ENCODE results near the gene IRF5. TPM values are rescaled to one million over a fixed set of nuclear protein-coding genes. Genes with fewer than 3 reads are reported as not detected.

IRF5 gene
- total RNA-seq, 1 donor from 2014 or later, result 0.37 TPM

DNA sequence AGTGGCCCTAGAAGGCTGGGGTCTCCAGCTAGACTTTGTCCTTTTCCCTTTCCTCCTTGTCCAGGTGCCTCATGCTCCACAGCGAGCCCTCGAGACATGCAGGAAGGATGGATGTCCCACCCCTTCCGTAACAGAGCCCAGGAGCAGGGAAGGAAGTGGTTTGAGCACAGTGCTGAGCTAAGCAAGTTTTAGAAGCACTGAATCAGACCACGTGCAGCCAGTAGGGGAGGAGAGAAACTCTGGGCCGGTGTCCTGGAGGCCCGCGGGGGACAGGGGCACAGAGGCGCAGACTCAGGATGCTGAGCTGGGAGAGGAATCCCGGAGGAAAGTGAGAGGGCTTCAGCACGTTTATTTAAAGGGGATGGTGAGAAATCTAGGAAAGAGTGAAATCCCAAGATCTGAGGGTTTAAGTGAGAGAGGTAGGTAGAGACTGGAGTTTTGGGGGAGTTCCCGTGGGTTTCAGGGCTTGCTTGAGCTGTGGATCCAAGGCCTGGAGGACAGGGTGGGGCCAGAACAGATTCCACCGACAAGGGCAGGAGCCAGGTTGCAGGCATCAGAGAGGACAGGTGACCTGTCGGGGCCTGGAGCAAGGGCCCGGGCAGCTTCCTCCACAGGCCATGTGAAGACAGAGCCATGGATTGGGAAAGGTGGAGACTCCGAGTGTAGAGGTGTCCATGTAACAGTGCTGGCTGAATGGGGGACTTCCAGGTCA, 4.4 kb upstream of the IRF5 start:
- no peak overlapping the region for H3K27ac Mint-ChIP-seq (ENCODE audit: unreplicated experiment)
- no peaks in the 10 kb centered on the region for H3K36me3 Mint-ChIP-seq (ENCODE audit: low read depth)
- H3K4me1 Mint-ChIP-seq (ENCODE audit: low read depth), result peaks cover 5% of the 10 kb centered on the region
- no peaks in the 10 kb centered on the region for H3K9me3 Mint-ChIP-seq (ENCODE audit: low read depth)
- H3K4me3 Mint-ChIP-seq (ENCODE audit: unreplicated experiment), result no peak overlapping the region
- peaks cover 18% of the 10 kb centered on the region for H3K27me3 Mint-ChIP-seq (ENCODE audit: low read depth)
- TF ChIP-seq, protein P1, sequence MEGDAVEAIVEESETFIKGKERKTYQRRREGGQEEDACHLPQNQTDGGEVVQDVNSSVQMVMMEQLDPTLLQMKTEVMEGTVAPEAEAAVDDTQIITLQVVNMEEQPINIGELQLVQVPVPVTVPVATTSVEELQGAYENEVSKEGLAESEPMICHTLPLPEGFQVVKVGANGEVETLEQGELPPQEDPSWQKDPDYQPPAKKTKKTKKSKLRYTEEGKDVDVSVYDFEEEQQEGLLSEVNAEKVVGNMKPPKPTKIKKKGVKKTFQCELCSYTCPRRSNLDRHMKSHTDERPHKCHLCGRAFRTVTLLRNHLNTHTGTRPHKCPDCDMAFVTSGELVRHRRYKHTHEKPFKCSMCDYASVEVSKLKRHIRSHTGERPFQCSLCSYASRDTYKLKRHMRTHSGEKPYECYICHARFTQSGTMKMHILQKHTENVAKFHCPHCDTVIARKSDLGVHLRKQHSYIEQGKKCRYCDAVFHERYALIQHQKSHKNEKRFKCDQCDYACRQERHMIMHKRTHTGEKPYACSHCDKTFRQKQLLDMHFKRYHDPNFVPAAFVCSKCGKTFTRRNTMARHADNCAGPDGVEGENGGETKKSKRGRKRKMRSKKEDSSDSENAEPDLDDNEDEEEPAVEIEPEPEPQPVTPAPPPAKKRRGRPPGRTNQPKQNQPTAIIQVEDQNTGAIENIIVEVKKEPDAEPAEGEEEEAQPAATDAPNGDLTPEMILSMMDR (IDR thresholded peaks at IDR 0.05), result no peak
- DNase-seq (ENCODE audit: low spot score), result no peak

DNA sequence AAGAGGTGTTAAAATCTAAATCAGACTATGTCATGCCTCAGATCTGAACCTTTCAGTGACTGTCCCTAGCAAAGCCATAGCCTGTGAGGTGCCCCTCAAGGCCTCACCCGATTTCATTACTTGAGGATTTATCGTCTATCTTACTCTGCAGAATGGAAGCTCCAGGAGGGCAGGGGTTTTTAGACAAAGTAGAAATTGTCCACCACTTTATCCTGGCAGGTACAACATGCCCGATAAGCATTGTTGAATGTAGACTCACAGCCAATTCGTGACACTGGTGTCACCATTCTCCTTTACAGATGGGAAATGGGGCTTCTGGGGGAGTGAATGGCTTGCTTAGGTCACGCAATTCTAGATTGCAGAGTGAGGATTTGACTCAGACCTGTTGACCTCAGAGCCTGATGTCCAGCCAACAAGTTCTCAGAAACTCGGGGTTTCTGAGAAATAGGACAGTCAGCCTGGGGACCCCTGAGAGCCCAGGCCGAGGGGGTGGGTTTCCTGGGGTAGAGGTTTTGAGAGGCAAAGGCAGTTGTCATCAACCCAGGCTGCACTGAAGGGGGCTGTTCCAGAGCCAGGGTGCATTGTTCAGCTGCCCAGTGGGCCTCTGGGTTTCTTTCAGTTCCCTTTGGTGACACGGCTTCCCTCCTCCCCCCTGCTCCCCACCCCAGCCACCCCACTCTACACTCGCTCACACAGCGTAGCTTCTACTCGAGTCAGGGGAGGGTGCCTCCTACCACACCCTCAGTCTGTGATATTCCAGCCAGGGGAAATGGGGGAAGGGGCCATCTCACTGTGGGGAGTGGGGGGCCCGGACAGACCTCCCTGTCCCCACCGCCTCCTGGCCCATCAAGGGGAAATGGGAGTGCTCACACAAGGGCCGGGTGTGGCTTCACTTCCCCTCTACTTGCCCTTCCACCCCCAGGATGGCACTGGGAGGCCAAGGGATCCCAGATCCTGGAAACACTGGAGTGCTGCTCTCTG, 3.1 kb upstream of the IRF5 start:
- Mint-ChIP-seq H3K36me3 (ENCODE audit: low read depth) (no peaks in the 10 kb centered on the region), H3K4me3 (ENCODE audit: unreplicated experiment) (no peak overlapping the region), H3K27ac (ENCODE audit: unreplicated experiment) (no peak overlapping the region), H3K9me3 (ENCODE audit: low read depth) (no peaks in the 10 kb centered on the region), H3K27me3 (ENCODE audit: low read depth) (peaks cover 23% of the 10 kb centered on the region), H3K4me1 (ENCODE audit: low read depth) (peaks cover 8% of the 10 kb centered on the region)
- TF ChIP-seq, protein P1 (IDR thresholded peaks at IDR 0.05), result no peak
- DNase-seq (ENCODE audit: low spot score), result no peak

DNA sequence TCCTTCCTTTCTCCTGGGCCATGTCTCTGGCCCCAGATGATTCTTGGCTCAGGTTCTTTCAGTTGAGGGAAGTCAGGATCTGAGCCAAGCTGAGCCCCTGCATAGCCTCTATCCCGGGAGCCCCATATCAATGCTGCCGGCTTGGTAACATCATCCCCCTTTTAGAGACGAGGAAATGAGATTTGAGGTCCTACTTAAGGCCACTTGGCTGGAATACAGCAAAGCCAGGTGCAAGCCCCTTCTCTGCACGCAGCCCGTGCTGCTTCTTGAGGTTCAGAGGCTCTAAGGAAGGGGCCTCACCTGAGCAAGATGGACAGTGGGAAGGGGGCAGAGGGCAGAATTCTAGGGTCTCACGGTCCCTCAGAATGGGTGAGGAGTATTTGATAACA, 2.4 kb upstream of the IRF5 start:
- no peak for DNase-seq (ENCODE audit: low spot score)
- Mint-ChIP-seq H3K27ac (ENCODE audit: unreplicated experiment) (no peak overlapping the region), H3K9me3 (ENCODE audit: low read depth) (no peaks in the 10 kb centered on the region), H3K4me3 (ENCODE audit: unreplicated experiment) (no peak overlapping the region), H3K27me3 (ENCODE audit: low read depth) (peaks cover 27% of the 10 kb centered on the region), H3K4me1 (ENCODE audit: low read depth) (peaks cover 8% of the 10 kb centered on the region), H3K36me3 (ENCODE audit: low read depth) (no peaks in the 10 kb centered on the region)
- TF ChIP-seq, protein P1 (IDR thresholded peaks at IDR 0.05), result no peak

DNA sequence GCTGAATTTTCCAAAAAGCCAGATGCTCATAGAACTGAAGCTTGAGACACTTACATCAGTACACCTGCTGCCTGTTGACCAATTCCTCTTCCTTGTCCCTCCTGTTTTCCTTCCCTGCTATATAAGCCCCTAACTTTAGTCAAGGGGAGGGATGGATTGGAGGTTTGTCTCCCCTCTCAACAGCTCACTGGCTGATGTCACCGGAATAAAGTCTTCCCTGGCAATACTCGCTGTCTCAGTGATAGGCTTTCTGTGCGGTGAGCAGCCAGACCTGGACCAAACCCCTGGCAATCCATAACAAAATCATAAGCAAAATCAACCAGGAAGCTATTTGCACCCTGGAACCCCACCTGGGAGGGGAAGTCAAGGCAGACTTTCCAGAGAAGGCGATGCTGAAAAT, 929 bp upstream of the IRF5 start:
- peaks cover 30% of the 10 kb centered on the region for H3K27me3 Mint-ChIP-seq (ENCODE audit: low read depth)

DNA sequence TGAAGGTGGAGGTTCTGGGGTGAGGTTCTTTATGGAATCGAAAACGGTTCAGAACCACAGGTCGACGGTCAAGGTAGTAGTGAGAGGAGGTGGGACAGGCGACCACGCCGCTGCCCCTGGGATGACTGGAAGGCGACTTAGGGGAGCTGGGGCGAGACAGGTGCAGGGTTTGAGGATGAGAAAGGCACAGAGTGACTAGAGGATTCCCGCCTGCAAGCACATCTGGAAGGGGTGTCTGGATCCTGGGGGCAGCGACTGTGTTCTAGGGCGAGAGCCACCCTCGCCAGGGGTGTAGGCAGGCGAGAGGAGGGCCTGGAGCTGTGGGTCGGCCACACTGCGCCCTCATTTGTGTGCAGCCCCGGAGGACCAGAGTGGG, 468 bp upstream of the IRF5 start:
- DNase-seq (ENCODE audit: low spot score), result no peak
- TF ChIP-seq, protein P1 (IDR thresholded peaks at IDR 0.05), result no peak
- Mint-ChIP-seq H3K27me3 (ENCODE audit: low read depth) (peaks cover 30% of the 10 kb centered on the region), H3K9me3 (ENCODE audit: low read depth) (no peaks in the 10 kb centered on the region), H3K4me1 (ENCODE audit: low read depth) (peaks cover 8% of the 10 kb centered on the region), H3K36me3 (ENCODE audit: low read depth) (no peaks in the 10 kb centered on the region), H3K27ac (ENCODE audit: unreplicated experiment) (no peak overlapping the region), H3K4me3 (ENCODE audit: unreplicated experiment) (peak overlapping the region; percentile 58)

More for the DNA sequence above, 929 bp upstream of the IRF5 start:
- Mint-ChIP-seq H3K36me3 (ENCODE audit: low read depth) (no peaks in the 10 kb centered on the region), H3K27ac (ENCODE audit: unreplicated experiment) (no peak overlapping the region), H3K9me3 (ENCODE audit: low read depth) (no peaks in the 10 kb centered on the region), H3K4me1 (ENCODE audit: low read depth) (peaks cover 8% of the 10 kb centered on the region), H3K4me3 (ENCODE audit: unreplicated experiment) (peak overlapping the region; percentile 58)
- TF ChIP-seq, protein P1 (IDR thresholded peaks at IDR 0.05), result no peak
- no peak for DNase-seq (ENCODE audit: low spot score)
